Thyroid gland (tissue), 4 donors: ENCODE results near the gene ZCCHC24.

Experiments used
- CTCF ChIP-seq, 6 experiments: fragments of 200-600 bp in 3 of 6; fragments of 450-650 bp in 3 of 6; sonication (generic) in 3 of 6; IDR thresholded peaks; one replicate each; pipeline ENCODE4 v1.5.1; 2016 to 2019; ENCODE audit warnings: antibody characterized with exemption in 6 of 6, mild to moderate bottlenecking in 2 of 6, inconsistent platforms in 1 of 6, moderate library complexity in 1 of 6
- POLR2A ChIP-seq, 2 donors: fragments of 450-650 bp; IDR thresholded peaks; one replicate each; pipeline ENCODE4 v1.6.1; 2017; ENCODE audit warnings: antibody characterized with exemption in 2 of 2, mild to moderate bottlenecking in 2 of 2, moderate library complexity in 1 of 2

GRCh38 chr10:79336276-79336675 is 109.1 kb downstream of the ZCCHC24 start:
- TF ChIP-seq POLR2A (IDR thresholded peaks at IDR 0.05) (no peak), CTCF (IDR thresholded peaks at IDR 0.05) (no peak)
